ENCODE data around the gene RGL3. TPM values are rescaled to one million over a fixed set of nuclear protein-coding genes. Genes with fewer than 3 reads are reported as not detected.

RGL3 gene
- total and polyA plus RNA-seq, 9 of the 15 experiments (the other 6 are each of a cell fraction or from before 2014, with no cell fraction given): 0.12 to 0.61 (median 0.32) TPM; not detected in 4

GRCh38 chr19:11373166-11373884 lies 45.8 kb downstream of the RGL3 start (continued):
- TF ChIP-seq MYNN (IDR thresholded peaks at IDR 0.05): peak; percentile 97
- TF ChIP-seq MYNN (CRISPR knock-in tag; IDR thresholded peaks at IDR 0.05): no peak
- no peak for TF ChIP-seq ZBTB49 (CRISPR knock-in tag; IDR thresholded peaks at IDR 0.05; ENCODE audit: borderline replicate concordance)
- TF ChIP-seq, protein P1, sequence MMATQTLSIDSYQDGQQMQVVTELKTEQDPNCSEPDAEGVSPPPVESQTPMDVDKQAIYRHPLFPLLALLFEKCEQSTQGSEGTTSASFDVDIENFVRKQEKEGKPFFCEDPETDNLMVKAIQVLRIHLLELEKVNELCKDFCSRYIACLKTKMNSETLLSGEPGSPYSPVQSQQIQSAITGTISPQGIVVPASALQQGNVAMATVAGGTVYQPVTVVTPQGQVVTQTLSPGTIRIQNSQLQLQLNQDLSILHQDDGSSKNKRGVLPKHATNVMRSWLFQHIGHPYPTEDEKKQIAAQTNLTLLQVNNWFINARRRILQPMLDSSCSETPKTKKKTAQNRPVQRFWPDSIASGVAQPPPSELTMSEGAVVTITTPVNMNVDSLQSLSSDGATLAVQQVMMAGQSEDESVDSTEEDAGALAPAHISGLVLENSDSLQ (IDR thresholded peaks at IDR 0.05): peak; percentile 97
- TF ChIP-seq CSDE1 (IDR thresholded peaks at IDR 0.05): peak in 1 of 2 experiments; percentile 96; a peak in 2 of 4 replicates
- no peak for TF ChIP-seq RBM14 (IDR thresholded peaks at IDR 0.05; ENCODE audit: borderline replicate concordance, insufficient read depth, low read depth, low read length)

DNA sequence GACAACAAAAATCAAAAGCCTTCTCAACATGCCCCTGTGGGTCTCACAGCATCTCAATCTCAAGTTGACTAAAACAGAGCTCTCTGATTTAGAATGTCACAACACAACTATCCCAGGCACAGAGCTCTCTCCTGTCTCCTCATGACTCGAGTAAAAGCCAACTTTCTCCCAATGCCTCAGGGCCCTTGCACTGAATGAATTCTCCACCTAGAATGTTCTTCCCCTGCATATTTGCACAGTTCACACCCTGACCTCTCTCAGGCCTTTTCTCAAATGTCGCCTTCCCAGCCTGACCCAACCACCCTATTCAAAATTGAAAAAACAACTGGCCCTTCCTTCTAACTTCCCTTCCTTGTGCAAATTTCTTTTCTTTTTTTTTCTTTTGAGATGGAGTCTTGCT lies 48.4 kb downstream of the RGL3 start:
- BruUV-seq (replicated peaks): no TSS peak
- intact Hi-C loops (cut with micrococcal nuclease): no loop called here
- POLR2A ChIA-PET: interaction anchor here (0.6 to 1.7 kb wide), 2 partner anchors 10 to 191 kb away, joined by 3 to 7 read pairs; no protein-coding TSS in a partner anchor
- TF ChIP-seq ZSCAN32 (CRISPR knock-in tag; IDR thresholded peaks at IDR 0.05) (no peak), SIX5 (IDR thresholded peaks at IDR 0.05; ENCODE audit: borderline replicate concordance in 1 of 2, insufficient read depth in 1 of 2, low read depth in 1 of 2, low read length in 2 of 2) (no peak), ZNF785 (CRISPR knock-in tag; IDR thresholded peaks at IDR 0.05) (no peak), HLTF (IDR thresholded peaks at IDR 0.05) (no peak), ZNF584 (CRISPR knock-in tag; IDR thresholded peaks at IDR 0.05; ENCODE audit: low read depth) (no peak), ZNF12 (CRISPR knock-in tag; IDR thresholded peaks at IDR 0.05) (no peak), LEF1 (IDR thresholded peaks at IDR 0.05) (no peak), FOXO4 (CRISPR knock-in tag; IDR thresholded peaks at IDR 0.05) (no peak), HNRNPUL1 (IDR thresholded peaks at IDR 0.05; ENCODE audit: low read length) (no peak), ZNF133 (CRISPR knock-in tag; IDR thresholded peaks at IDR 0.05) (no peak), PRPF4 (IDR thresholded peaks at IDR 0.05; ENCODE audit: insufficient read depth, low read depth, low read length, poor library complexity, severe bottlenecking) (no peak)

More for the DNA sequence above, 48.4 kb downstream of the RGL3 start:
- WGBS (ENCODE audit: insufficient coverage, low coverage, missing lambda C conversion rate): 56% methylated on average over 2 of the region's 2 CpGs
- H3K4me3 ChIP-seq: no peak overlapping the region
- ATAC-seq (no peak), FAIRE-seq (no peak), DNase-seq (ENCODE audit: extremely low read depth in 1 of 4, low spot score in 3 of 4) (no peak)
- H3K36me3 ChIP-seq (ENCODE audit: control insufficient read depth, insufficient read depth, low read length): 0 out of 3 replicates have a peak, but pooled peaks cover 2% of the 10 kb centered on the region
- in situ Hi-C loops (cut with MboI): no loop called here
- peaks cover 11% of the 10 kb centered on the region; the same call in 1 of the 2 replicates for H4K20me1 ChIP-seq (replicated peaks; ENCODE audit: control insufficient read depth, insufficient read depth, low read length)
- no peak overlapping the region for H2AFZ ChIP-seq (ENCODE audit: low read depth, low read length)
- H3K9me1 ChIP-seq (ENCODE audit: control insufficient read depth, insufficient read depth, low read length): no peaks in the 10 kb centered on the region
- peaks cover 12 to 18% of the 10 kb centered on the region in 2 experiments; a peak in 4 of 5 replicates for H3K4me1 ChIP-seq (replicated peaks in 1 of 2; ENCODE audit: control insufficient read depth in 2 of 2, insufficient read depth in 2 of 2, low read length in 2 of 2)
- no peak overlapping the region for H3K4me2 ChIP-seq (ENCODE audit: insufficient read depth, low read length)
- CTCF ChIA-PET (ENCODE audit: low intra/inter-chr PET ratio): no interaction called here
- H3K79me2 ChIP-seq (ENCODE audit: control insufficient read depth, insufficient read depth, low read length): peaks cover 14% of the 10 kb centered on the region; the same call in 2 of the 3 replicates
- H3K27me3 ChIP-seq (ENCODE audit: control insufficient read depth in 2 of 2, insufficient read depth in 2 of 2, low read length in 2 of 2): no peaks in the 10 kb centered on the region
- no peaks in the 10 kb centered on the region for H3K9me3 ChIP-seq (replicated peaks; ENCODE audit: control insufficient read depth, insufficient read depth, low read depth, low read length)
- no peak overlapping the region for H3K27ac ChIP-seq (ENCODE audit: extremely low read depth, low read depth, low read length)
- no peak overlapping the region for H3K9ac ChIP-seq (ENCODE audit: insufficient read depth in 1 of 2, low read depth in 2 of 2, low read length in 2 of 2)
